HepG2 (cell line): Measurements from ENCODE around the gene ZDHHC24. TPM values are rescaled to one million over a fixed set of nuclear protein-coding genes. Genes with fewer than 3 reads are reported as not detected.

Experiments
- ARID2 ChIP-seq: sonication (generic); formaldehyde crosslinking; IDR thresholded peaks from 2 replicates; pipeline ENCODE4 v1.8.1; 2022; ENCODE audit warnings: mild to moderate bottlenecking, missing genetic modification reagents, borderline replicate concordance
- CCAR2 ChIP-seq: fragments of 200-400 bp; formaldehyde crosslinking; optimal IDR thresholded peaks from 2 replicates; pipeline ENCODE3; 2018; ENCODE audit warnings: low read depth, mild to moderate bottlenecking, low read length, moderate library complexity
- FOXP1 ChIP-seq, 2 experiments: fragments of 450-650 bp in 1 of 2; IDR thresholded peaks; 2 replicates each; pipeline ENCODE4 v1.6.1; 2017 to 2018; ENCODE audit warnings: antibody characterized with exemption in 1 of 2
- GATAD1 ChIP-seq: IDR thresholded peaks from 2 replicates; pipeline ENCODE4 v1.6.1; 2016; ENCODE audit warnings: missing genetic modification reagents, missing compliant biosample characterization
- IRF1 ChIP-seq: sonication (generic); formaldehyde crosslinking; IDR thresholded peaks from 2 replicates; pipeline ENCODE4 v1.4.0; 2020; ENCODE audit warnings: low read depth, mild to moderate bottlenecking, missing genetic modification reagents
- MYPOP ChIP-seq: sonication (generic); formaldehyde crosslinking; IDR thresholded peaks from 2 replicates; pipeline ENCODE4 v1.8.1; 2023; ENCODE audit warnings: mild to moderate bottlenecking, moderate library complexity, missing genetic modification reagents
- NFE2L1 ChIP-seq: sonication (generic); formaldehyde crosslinking; IDR thresholded peaks from 2 replicates; pipeline ENCODE4 v1.4.0; 2020; ENCODE audit warnings: missing genetic modification reagents, mild to moderate bottlenecking, borderline replicate concordance
- PBX2 ChIP-seq: IDR thresholded peaks from 2 replicates; pipeline ENCODE4 v1.6.1; 2016; ENCODE audit warnings: control low read depth
- TCF7L2 ChIP-seq: IDR thresholded peaks from 2 replicates; pipeline ENCODE4 v1.6.1; 2011; ENCODE audit warnings: mild to moderate bottlenecking, low read depth, low read length, moderate library complexity
- ZBTB49 ChIP-seq: sonication (generic); formaldehyde crosslinking; IDR thresholded peaks from 2 replicates; pipeline ENCODE4 v1.4.0; 2020; ENCODE audit warnings: missing genetic modification reagents, borderline replicate concordance
- ZBTB7B ChIP-seq: sonication (generic); formaldehyde crosslinking; IDR thresholded peaks from 2 replicates; pipeline ENCODE4 v1.4.0; 2020; ENCODE audit warnings: missing genetic modification reagents
- ZHX2 ChIP-seq, 2 experiments: sonication (generic) in 1 of 2; formaldehyde crosslinking in 1 of 2; IDR thresholded peaks; 2 replicates each; pipeline versions ENCODE4 v1.6.1 to v1.9.0; 2014 to 2022; ENCODE audit warnings: antibody characterized with exemption in 1 of 2, borderline replicate concordance in 1 of 2, inconsistent platforms in 1 of 2, low read depth in 1 of 2, missing genetic modification reagents in 1 of 2
- ZKSCAN5 ChIP-seq: sonication (generic); formaldehyde crosslinking; IDR thresholded peaks from 2 replicates; pipeline ENCODE4 v1.5.1; 2020; ENCODE audit warnings: mild to moderate bottlenecking, missing genetic modification reagents
- ZNF205 ChIP-seq: IDR thresholded peaks from 2 replicates; pipeline ENCODE4 v1.6.1; 2018; ENCODE audit warnings: missing biosample characterization, missing genetic modification reagents
- ZNF414 ChIP-seq: sonication (generic); formaldehyde crosslinking; IDR thresholded peaks from 2 replicates; pipeline ENCODE4 v1.5.0; 2020; ENCODE audit warnings: missing genetic modification reagents
- ZNF790 ChIP-seq: sonication (generic); formaldehyde crosslinking; IDR thresholded peaks from 2 replicates; pipeline ENCODE4 v1.8.0; 2022; ENCODE audit warnings: missing genetic modification reagents, mild to moderate bottlenecking, borderline replicate concordance
- polyA plus RNA-seq, 8 experiments: library from polyadenylated mRNA; depleted of rRNA in 3 of 8; stranded (reverse) in 7 of 8; unstranded in 1 of 8; fragments of >200 nt; fragmentation: Illumina TruSeq in 4 of 8; extraction: Trizol in 4 of 8; gene quantifications; 2 replicates each; pipeline versions ENCODE4 v1.2.1 to v1.2.3, GENCODE V29; 2011 to 2016; ENCODE audit warnings: low read depth in 4 of 8, missing spikeins in 1 of 8, mixed read lengths in 1 of 8; ENCODE audit not compliant: insufficient read depth in 1 of 8
- total RNA-seq, 5 experiments: library from RNA; depleted of rRNA; stranded (reverse); fragments of >200 nt; fragmentation: Illumina TruSeq; extraction: Trizol; gene quantifications; 2 replicates each; pipeline ENCODE4 v1.2.3, GENCODE V29; 2016; ENCODE audit warnings: low read depth in 1 of 5

Gene ZDHHC24
- total and polyA plus RNA-seq, 2 of the 13 experiments (the other 11 are each of a cell fraction or from before 2014, with no cell fraction given) = 4.3 TPM

- no peak for TF ChIP-seq ZBTB49 (CRISPR knock-in tag)
- TF ChIP-seq IRF1 (CRISPR knock-in tag) = no peak
- TF ChIP-seq GATAD1 (CRISPR knock-in tag) = 0 out of 2 replicates have a peak, but pooled peaks have one; percentile 33
- TF ChIP-seq ARID2 (CRISPR knock-in tag) = no peak
- peak; percentile 91 for TF ChIP-seq PBX2 (CRISPR knock-in tag)
- no peak for TF ChIP-seq ZNF414 (CRISPR knock-in tag)
- TF ChIP-seq MYPOP (CRISPR knock-in tag) = 0 out of 2 replicates have a peak, but pooled peaks have one; percentile 55
- no peak for TF ChIP-seq TCF7L2
- TF ChIP-seq ZNF790 = no peak
- TF ChIP-seq ZNF205 = peak; percentile 99
- TF ChIP-seq ZKSCAN5 (CRISPR knock-in tag) = no peak
- no peak for TF ChIP-seq NFE2L1
- peak; percentile 25; the same call in 1 of the 2 replicates for TF ChIP-seq ZHX2 (IDR thresholded peaks at IDR 0.05; ENCODE audit: low read depth)
- TF ChIP-seq ZHX2 (CRISPR knock-in tag; IDR thresholded peaks at IDR 0.05; ENCODE audit: borderline replicate concordance) = no peak
- TF ChIP-seq ZBTB7B (CRISPR knock-in tag) = no peak
- TF ChIP-seq FOXP1 (IDR thresholded peaks at IDR 0.05) = no peak
- TF ChIP-seq FOXP1 (CRISPR knock-in tag; IDR thresholded peaks at IDR 0.05) = no peak
- no peak for TF ChIP-seq CCAR2
Observed at GRCh38 chr11:66545701-66546367, at the start of gene ZDHHC24 (continued).
